ENCODE measurements around the gene DLGAP4. TPM values are rescaled to one million over a fixed set of nuclear protein-coding genes. Genes with fewer than 3 reads are reported as not detected.

The DLGAP4 gene
- total RNA-seq, 4 donors from 2014 or later, result 33.5 to 159 (median 56.6) TPM

- intact Hi-C loops (cut with DNase I; ENCODE audit: low total_unique reads), result no loop called here
- no peak overlapping the region for H3K4me3 ChIP-seq
- no peaks in the 10 kb centered on the region for H3K36me3 ChIP-seq
- whole genome bisulfite sequencing, 2 donors (ENCODE audit: low coverage in 1 of 2), result 66% methylated on average over 8 of the region's 8 CpGs; no CpG with 5 or more reads in 1 of the 2 donors
- no peaks in the 10 kb centered on the region for H3K27me3 ChIP-seq
- no peaks in the 10 kb centered on the region for H3K4me1 ChIP-seq
- TF ChIP-seq POLR2A (IDR thresholded peaks at IDR 0.05) (no peak), POLR2AphosphoS5 (IDR thresholded peaks at IDR 0.05) (no peak), CTCF (IDR thresholded peaks at IDR 0.05) (no peak), EP300 (IDR thresholded peaks at IDR 0.05; ENCODE audit: low read depth) (no peak)
- DNase-seq, result no peak
- no peak overlapping the region for H3K27ac ChIP-seq
- no peaks in the 10 kb centered on the region for H3K9me3 ChIP-seq
- in situ Hi-C loops (cut with MboI; ENCODE audit: low pct_ligation_motif_present in 1 of 4, low pct_unique_long_range_greater_than_20kb in 1 of 4, low sequenced_read_pairs in 3 of 4), result no loop called here
Measured at GRCh38 chr20:36320261-36320897, 14.2 kb downstream of the DLGAP4 start.

- Histone ChIP-seq H3K4me1 (no peaks in the 10 kb centered on the region), H3K27me3 (no peaks in the 10 kb centered on the region), H3K27ac (no peak overlapping the region), H3K4me3 (no peak overlapping the region), H3K9me3 (no peaks in the 10 kb centered on the region), H3K36me3 (no peaks in the 10 kb centered on the region)
- TF ChIP-seq EP300 (IDR thresholded peaks at IDR 0.05; ENCODE audit: low read depth) (no peak), POLR2A (IDR thresholded peaks at IDR 0.05) (no peak), POLR2AphosphoS5 (IDR thresholded peaks at IDR 0.05) (no peak), CTCF (IDR thresholded peaks at IDR 0.05) (no peak)
- in situ Hi-C loops (cut with MboI; ENCODE audit: low pct_ligation_motif_present in 1 of 4, low pct_unique_long_range_greater_than_20kb in 1 of 4, low sequenced_read_pairs in 3 of 4), result no loop called here
- DNase-seq, result no peak
- intact Hi-C loops (cut with DNase I; ENCODE audit: low total_unique reads), result no loop called here
- WGBS, 2 donors (ENCODE audit: low coverage in 1 of 2), result 67 to 82% methylated on average over 3 to 24 of the region's 24 CpGs
Measured at GRCh38 chr20:36320898-36321695, 15.0 kb downstream of the DLGAP4 start.

GRCh38 chr20:36322131-36322530 lies 16.0 kb downstream of the DLGAP4 start:
- TF ChIP-seq EP300 (IDR thresholded peaks at IDR 0.05; ENCODE audit: low read depth), result no peak
- TF ChIP-seq POLR2AphosphoS5 (IDR thresholded peaks at IDR 0.05), result no peak
- no peak for TF ChIP-seq POLR2A (IDR thresholded peaks at IDR 0.05)
- TF ChIP-seq CTCF (IDR thresholded peaks at IDR 0.05), result no peak
- H3K27me3 ChIP-seq, result no peaks in the 10 kb centered on the region
- no peaks in the 10 kb centered on the region for H3K36me3 ChIP-seq
- DNase-seq, result no peak
- intact Hi-C loops (cut with DNase I; ENCODE audit: low total_unique reads), result no loop called here
- no peak overlapping the region for H3K27ac ChIP-seq
- in situ Hi-C loops (cut with MboI; ENCODE audit: low pct_ligation_motif_present in 1 of 4, low pct_unique_long_range_greater_than_20kb in 1 of 4, low sequenced_read_pairs in 3 of 4), result no loop called here
- H3K9me3 ChIP-seq, result no peaks in the 10 kb centered on the region
- 63 to 66% methylated on average over 5 of the region's 5 CpGs for WGBS, 2 donors (ENCODE audit: low coverage in 1 of 2)
- H3K4me3 ChIP-seq, result no peak overlapping the region
- no peaks in the 10 kb centered on the region for H3K4me1 ChIP-seq

GRCh38 chr20:36330091-36330490 lies 24.0 kb downstream of the DLGAP4 start:
- no peak overlapping the region for H3K27ac ChIP-seq
- no peak for DNase-seq
- H3K27me3 ChIP-seq, result peaks cover 30% of the 10 kb centered on the region
- WGBS, 2 donors (ENCODE audit: low coverage in 1 of 2), result 61 to 69% methylated on average over 5 of the region's 5 CpGs
- no peaks in the 10 kb centered on the region for H3K9me3 ChIP-seq
- in situ Hi-C loops (cut with MboI; ENCODE audit: low pct_ligation_motif_present in 1 of 4, low pct_unique_long_range_greater_than_20kb in 1 of 4, low sequenced_read_pairs in 3 of 4) (no loop called here), intact Hi-C loops (cut with DNase I; ENCODE audit: low total_unique reads) (no loop called here)
- H3K36me3 ChIP-seq, result no peaks in the 10 kb centered on the region
- TF ChIP-seq EP300 (IDR thresholded peaks at IDR 0.05; ENCODE audit: low read depth), result no peak
- no peak for TF ChIP-seq POLR2A (IDR thresholded peaks at IDR 0.05)
- no peak for TF ChIP-seq POLR2AphosphoS5 (IDR thresholded peaks at IDR 0.05)
- TF ChIP-seq CTCF (IDR thresholded peaks at IDR 0.05), result no peak
- H3K4me3 ChIP-seq, result no peak overlapping the region
- H3K4me1 ChIP-seq, result no peaks in the 10 kb centered on the region
